ENCODE data around the gene ANKRD44.

GRCh38 chr2:197277794-197278193, 32.8 kb downstream of the ANKRD44 start:
- TF ChIP-seq EZH2phosphoT487 (IDR thresholded peaks at IDR 0.05; ENCODE audit: borderline replicate concordance, low read length) = no peak
- TF ChIP-seq, protein P1, sequence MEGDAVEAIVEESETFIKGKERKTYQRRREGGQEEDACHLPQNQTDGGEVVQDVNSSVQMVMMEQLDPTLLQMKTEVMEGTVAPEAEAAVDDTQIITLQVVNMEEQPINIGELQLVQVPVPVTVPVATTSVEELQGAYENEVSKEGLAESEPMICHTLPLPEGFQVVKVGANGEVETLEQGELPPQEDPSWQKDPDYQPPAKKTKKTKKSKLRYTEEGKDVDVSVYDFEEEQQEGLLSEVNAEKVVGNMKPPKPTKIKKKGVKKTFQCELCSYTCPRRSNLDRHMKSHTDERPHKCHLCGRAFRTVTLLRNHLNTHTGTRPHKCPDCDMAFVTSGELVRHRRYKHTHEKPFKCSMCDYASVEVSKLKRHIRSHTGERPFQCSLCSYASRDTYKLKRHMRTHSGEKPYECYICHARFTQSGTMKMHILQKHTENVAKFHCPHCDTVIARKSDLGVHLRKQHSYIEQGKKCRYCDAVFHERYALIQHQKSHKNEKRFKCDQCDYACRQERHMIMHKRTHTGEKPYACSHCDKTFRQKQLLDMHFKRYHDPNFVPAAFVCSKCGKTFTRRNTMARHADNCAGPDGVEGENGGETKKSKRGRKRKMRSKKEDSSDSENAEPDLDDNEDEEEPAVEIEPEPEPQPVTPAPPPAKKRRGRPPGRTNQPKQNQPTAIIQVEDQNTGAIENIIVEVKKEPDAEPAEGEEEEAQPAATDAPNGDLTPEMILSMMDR (IDR thresholded peaks at IDR 0.05; ENCODE audit: low read depth, low read length, poor library complexity, severe bottlenecking) = no peak

Measured in DOHH2 (cell line).